ENCODE measurements around the gene AATF. TPM values are rescaled to one million over a fixed set of nuclear protein-coding genes. Genes with fewer than 3 reads are reported as not detected.

The AATF gene
- total and polyA plus RNA-seq, 12 donors = 21.0 to 68.2 (median 41.1) TPM

GRCh38 chr17:36949461-36949927 lies 740 bp downstream of the AATF start:
- Histone ChIP-seq H3K36me3 (replicated peaks in 1 of 2) (peaks cover 0 to 19% of the 10 kb centered on the region in 2 donors), H3K27ac (peak overlapping the region; percentile 84 to 94 (median 86)), H3K4me1 (replicated peaks in 1 of 2) (peaks cover 17 to 25% of the 10 kb centered on the region in 2 donors), H3K4me3 (peak overlapping the region; percentile 72 to 88 (median 80)), H3K9me3 (replicated peaks in 1 of 3) (no peaks in the 10 kb centered on the region), H3K27me3 (peaks cover 32% of the 10 kb centered on the region)
- TF ChIP-seq POLR2A (IDR thresholded peaks at IDR 0.05) (no peak), CTCF (IDR thresholded peaks at IDR 0.05) (no peak)
- DNase-seq = peak in 1 of 7 donors; percentile 40
- intact Hi-C loops (cut with DNase I) = loop anchor here in 1 of 2 donors (10.0 kb wide), 1 partner anchor 95 kb away; no protein-coding TSS in a partner anchor
- WGBS, 4 donors = 10 to 11% (median 10%) methylated on average over 9 of the region's 9 CpGs

- Histone ChIP-seq H3K4me3 (peak overlapping the region in 2 of 4 donors; percentile 72 to 78), H3K27me3 (peaks cover 27% of the 10 kb centered on the region), H3K36me3 (replicated peaks in 1 of 2) (peaks cover 0 to 25% of the 10 kb centered on the region in 2 donors), H3K27ac (no peak overlapping the region), H3K4me1 (replicated peaks in 1 of 2) (peaks cover 17 to 25% of the 10 kb centered on the region in 2 donors), H3K9me3 (replicated peaks in 1 of 3) (no peaks in the 10 kb centered on the region)
- no peak for TF ChIP-seq CTCF (IDR thresholded peaks at IDR 0.05)
- TF ChIP-seq POLR2A (IDR thresholded peaks at IDR 0.05) = no peak
- 66 to 72% (median 69%) methylated on average over 8 of the region's 8 CpGs for WGBS, 4 donors
- no peak for DNase-seq
- intact Hi-C loops (cut with DNase I) = no loop called here
These were observed 1.3 kb downstream of the AATF start for GRCh38 chr17:36950027-36950426.

GRCh38 chr17:36951084-36951789 lies 2.5 kb downstream of the AATF start:
- no peak overlapping the region for H3K4me3 ChIP-seq
- DNase-seq = no peak
- WGBS, 4 donors = 75 to 86% (median 82%) methylated on average over 5 of the region's 5 CpGs
- H3K27me3 ChIP-seq = peaks cover 15% of the 10 kb centered on the region
- no peak overlapping the region for H3K27ac ChIP-seq
- peaks cover 0 to 37% of the 10 kb centered on the region in 2 donors for H3K36me3 ChIP-seq (replicated peaks in 1 of 2)
- H3K4me1 ChIP-seq (replicated peaks in 1 of 2) = peaks cover 17 to 25% of the 10 kb centered on the region in 2 donors
- TF ChIP-seq POLR2A (IDR thresholded peaks at IDR 0.05) = no peak
- no peak for TF ChIP-seq CTCF (IDR thresholded peaks at IDR 0.05)
- no peaks in the 10 kb centered on the region for H3K9me3 ChIP-seq (replicated peaks in 1 of 3)
- intact Hi-C loops (cut with DNase I) = no loop called here

- Histone ChIP-seq H3K36me3 (replicated peaks in 1 of 2) (no peaks in the 10 kb centered on the region), H3K9me3 (replicated peaks in 1 of 3) (no peaks in the 10 kb centered on the region), H3K4me1 (replicated peaks in 1 of 2) (peaks cover 0 to 5% of the 10 kb centered on the region in 2 donors), H3K27me3 (no peaks in the 10 kb centered on the region), H3K27ac (no peak overlapping the region), H3K4me3 (no peak overlapping the region)
- WGBS, 4 donors = 74 to 80% (median 76%) methylated on average over 4 of the region's 4 CpGs
- DNase-seq = no peak
- intact Hi-C loops (cut with DNase I) = no loop called here
- TF ChIP-seq CTCF (IDR thresholded peaks at IDR 0.05) = no peak
- no peak for TF ChIP-seq POLR2A (IDR thresholded peaks at IDR 0.05)
These were observed 22.8 kb downstream of the AATF start for GRCh38 chr17:36971508-36971907.

Data from adrenal gland (tissue), 12 donors.